ENCODE measurements around the gene DUSP1. TPM values are rescaled to one million over a fixed set of nuclear protein-coding genes. Genes with fewer than 3 reads are reported as not detected.

DUSP1 gene
- total RNA-seq, 1 donor from 2014 or later: 250 TPM

DNA sequence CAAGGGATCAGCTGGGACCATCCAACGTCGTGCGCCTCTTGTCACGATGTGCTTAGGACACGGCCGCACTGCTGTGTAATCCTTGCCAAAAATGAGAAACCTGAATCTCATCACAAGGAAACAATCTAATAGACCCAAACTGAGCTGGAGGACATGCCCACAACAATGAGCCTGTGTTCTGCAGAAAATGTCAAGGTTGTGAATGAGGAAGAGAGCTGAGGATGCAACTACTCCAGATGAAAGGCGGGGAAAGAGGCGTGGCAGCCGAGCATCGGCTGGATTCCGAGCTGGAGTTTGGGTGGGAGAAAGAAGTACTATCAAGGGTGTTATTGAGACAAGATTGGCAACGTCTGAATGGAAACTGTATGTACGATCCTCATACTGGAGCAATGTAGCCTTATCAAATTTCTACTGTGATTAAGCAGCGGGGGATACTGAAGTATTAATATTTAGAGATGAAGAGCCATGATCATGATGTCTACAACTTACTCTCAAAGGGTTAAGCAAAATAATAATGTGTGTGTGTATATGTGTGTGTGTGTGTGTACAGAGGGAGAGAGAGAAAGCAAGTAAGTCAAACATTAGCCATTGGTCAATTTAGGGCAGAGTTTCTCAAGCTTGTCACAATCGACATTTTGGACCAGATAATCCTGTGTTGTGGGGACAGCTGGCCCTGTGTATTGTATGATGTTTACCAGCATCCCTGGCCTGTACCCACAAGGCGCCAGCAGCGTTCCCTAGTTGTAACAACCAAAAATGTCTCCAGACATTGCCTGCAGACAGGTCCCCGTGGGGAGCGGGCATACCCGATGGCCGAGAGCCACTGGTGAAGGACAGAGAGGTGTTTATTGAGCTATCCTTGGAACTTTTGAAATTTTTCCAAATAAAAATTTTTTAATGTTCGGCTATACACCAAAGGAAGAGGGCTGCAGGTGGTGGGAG lies 46.5 kb downstream of the DUSP1 start:
- Mint-ChIP-seq H3K27ac (ENCODE audit: unreplicated experiment) (no peak overlapping the region), H3K4me1 (ENCODE audit: unreplicated experiment) (peaks cover 9% of the 10 kb centered on the region), H3K9me3 (ENCODE audit: unreplicated experiment) (no peaks in the 10 kb centered on the region), H3K27me3 (ENCODE audit: unreplicated experiment) (no peaks in the 10 kb centered on the region), H3K36me3 (ENCODE audit: unreplicated experiment) (no peaks in the 10 kb centered on the region), H3K4me3 (ENCODE audit: unreplicated experiment) (no peak overlapping the region)
- DNase-seq (ENCODE audit: extremely low spot score, unreplicated experiment): no peak
- TF ChIP-seq CTCF (IDR thresholded peaks at IDR 0.05): no peak

DNA sequence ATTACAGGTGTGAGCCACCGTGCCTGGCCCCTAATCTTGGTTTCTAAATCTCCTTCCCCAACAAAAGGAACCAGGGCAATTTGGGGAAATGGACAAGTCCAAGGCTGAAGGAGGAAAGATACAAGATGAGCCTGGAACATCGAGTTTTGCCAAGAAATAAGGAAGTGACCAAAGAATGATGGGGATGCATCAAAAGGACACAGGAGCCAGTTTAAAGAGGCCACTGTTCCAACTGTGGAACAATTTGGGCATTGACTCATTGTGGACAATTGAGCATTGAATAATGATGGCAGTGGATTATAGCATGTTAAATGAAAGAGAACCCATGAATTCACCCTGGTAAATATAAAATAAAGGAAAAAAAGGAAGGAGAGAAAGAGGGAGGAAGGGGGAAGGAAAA lies 47.5 kb downstream of the DUSP1 start:
- peaks cover 9% of the 10 kb centered on the region for H3K4me1 Mint-ChIP-seq (ENCODE audit: unreplicated experiment)
- H3K36me3 Mint-ChIP-seq (ENCODE audit: unreplicated experiment): no peaks in the 10 kb centered on the region
- DNase-seq (ENCODE audit: extremely low spot score, unreplicated experiment): no peak
- no peak overlapping the region for H3K4me3 Mint-ChIP-seq (ENCODE audit: unreplicated experiment)
- no peaks in the 10 kb centered on the region for H3K9me3 Mint-ChIP-seq (ENCODE audit: unreplicated experiment)
- no peak overlapping the region for H3K27ac Mint-ChIP-seq (ENCODE audit: unreplicated experiment)
- H3K27me3 Mint-ChIP-seq (ENCODE audit: unreplicated experiment): no peaks in the 10 kb centered on the region
- TF ChIP-seq CTCF (IDR thresholded peaks at IDR 0.05): no peak

- TF ChIP-seq CTCF (IDR thresholded peaks at IDR 0.05): no peak
- Mint-ChIP-seq H3K27ac (ENCODE audit: unreplicated experiment) (no peak overlapping the region), H3K4me3 (ENCODE audit: unreplicated experiment) (no peak overlapping the region), H3K36me3 (ENCODE audit: unreplicated experiment) (no peaks in the 10 kb centered on the region), H3K4me1 (ENCODE audit: unreplicated experiment) (peaks cover 9% of the 10 kb centered on the region), H3K27me3 (ENCODE audit: unreplicated experiment) (no peaks in the 10 kb centered on the region), H3K9me3 (ENCODE audit: unreplicated experiment) (no peaks in the 10 kb centered on the region)
- DNase-seq (ENCODE audit: extremely low spot score, unreplicated experiment): no peak
Observed at GRCh38 chr5:172722327-172722815, 48.6 kb downstream of the DUSP1 start.

GRCh38 chr5:172721455-172722326 lies 49.3 kb downstream of the DUSP1 start:
- no peaks in the 10 kb centered on the region for H3K9me3 Mint-ChIP-seq (ENCODE audit: unreplicated experiment)
- no peak overlapping the region for H3K4me3 Mint-ChIP-seq (ENCODE audit: unreplicated experiment)
- no peak for DNase-seq (ENCODE audit: extremely low spot score, unreplicated experiment)
- H3K27me3 Mint-ChIP-seq (ENCODE audit: unreplicated experiment): no peaks in the 10 kb centered on the region
- TF ChIP-seq CTCF (IDR thresholded peaks at IDR 0.05): no peak
- peaks cover 14% of the 10 kb centered on the region for H3K4me1 Mint-ChIP-seq (ENCODE audit: unreplicated experiment)
- no peaks in the 10 kb centered on the region for H3K36me3 Mint-ChIP-seq (ENCODE audit: unreplicated experiment)
- H3K27ac Mint-ChIP-seq (ENCODE audit: unreplicated experiment): no peak overlapping the region

Measured in osteocyte (in vitro differentiated cells).